ENCODE data around the gene HYAL3.
A peak's percentile ranks its signal among the peaks of the same experiment; 100 is the strongest.

HYAL3 gene, protein sequence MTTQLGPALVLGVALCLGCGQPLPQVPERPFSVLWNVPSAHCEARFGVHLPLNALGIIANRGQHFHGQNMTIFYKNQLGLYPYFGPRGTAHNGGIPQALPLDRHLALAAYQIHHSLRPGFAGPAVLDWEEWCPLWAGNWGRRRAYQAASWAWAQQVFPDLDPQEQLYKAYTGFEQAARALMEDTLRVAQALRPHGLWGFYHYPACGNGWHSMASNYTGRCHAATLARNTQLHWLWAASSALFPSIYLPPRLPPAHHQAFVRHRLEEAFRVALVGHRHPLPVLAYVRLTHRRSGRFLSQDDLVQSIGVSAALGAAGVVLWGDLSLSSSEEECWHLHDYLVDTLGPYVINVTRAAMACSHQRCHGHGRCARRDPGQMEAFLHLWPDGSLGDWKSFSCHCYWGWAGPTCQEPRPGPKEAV

GRCh38 chr3:50298836-50299637 lies at the start of gene HYAL3, which contains the start of gene NAA80:
TSS of gene HYAL3 (minus strand) at chr3:50299405. CDS start at chr3:50295602, 3,803 bp downstream.
TSS of gene NAA80 (minus strand) at chr3:50299405. CDS start at chr3:50297463, 1,942 bp downstream.
- peak; percentile 99 for DNase-seq

DNA sequence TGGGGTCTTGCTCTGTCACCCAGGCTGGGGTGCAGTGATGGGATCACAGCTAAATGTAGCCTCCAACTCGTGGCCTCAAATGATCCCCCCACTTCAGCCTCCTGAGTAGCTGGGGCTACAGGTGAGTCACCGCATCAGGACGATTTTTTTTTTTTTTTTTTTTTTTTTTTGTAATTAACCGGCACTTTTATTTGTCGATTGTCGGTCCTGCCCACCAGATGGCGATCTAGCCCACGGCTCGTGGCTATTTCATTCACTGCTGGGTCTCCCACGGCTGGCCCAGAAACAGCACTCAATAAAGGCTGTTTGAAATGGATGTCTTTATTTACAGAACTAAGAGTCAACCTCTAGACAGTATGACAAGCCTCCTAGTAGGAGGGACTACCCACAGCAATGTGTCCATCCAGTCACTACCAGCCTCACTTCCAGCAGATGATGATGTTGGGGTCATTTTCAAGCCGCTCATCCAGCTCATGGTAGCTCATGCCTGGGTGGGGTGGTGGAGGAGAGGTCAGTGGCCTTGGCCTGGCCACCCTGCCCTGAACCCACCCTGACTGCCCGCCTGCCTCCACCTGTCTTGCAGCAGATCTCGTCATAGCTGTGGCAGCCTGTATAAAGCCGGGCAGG lies 48.1 kb upstream of the HYAL3 start:
- DNase-seq = peak; percentile 81

GRCh38 chr3:50345586-50346234 lies 46.5 kb upstream of the HYAL3 start, which contains the start of gene ZMYND10:
TSS of gene ZMYND10 (minus strand) at chr3:50345732. CDS start at chr3:50345579, 153 bp downstream.
- peak; percentile 75 for DNase-seq

DNA sequence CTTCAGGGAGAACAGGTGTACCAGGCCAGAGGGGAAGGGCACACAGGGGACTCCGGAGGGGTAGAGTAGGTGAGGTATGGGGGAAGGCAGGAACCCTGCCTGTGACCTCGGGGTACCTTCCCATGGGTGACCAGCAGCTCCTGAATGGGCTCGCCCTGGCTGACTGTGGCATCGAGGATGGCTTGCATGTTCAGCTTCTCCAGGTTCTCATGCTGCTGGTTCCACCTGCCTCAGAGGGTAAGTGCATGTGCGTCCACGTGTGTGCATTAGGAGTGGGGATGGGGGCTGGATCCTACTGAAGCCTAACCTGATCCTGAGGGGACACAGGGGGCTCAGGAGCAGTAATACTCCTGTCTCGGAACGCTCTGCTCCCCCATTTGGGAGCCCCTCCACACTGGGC lies 45.8 kb upstream of the HYAL3 start:
- DNase-seq = no peak

- DNase-seq = no peak
These were observed 43.8 kb upstream of the HYAL3 start for GRCh38 chr3:50342813-50343633.

- DNase-seq = no peak
These were observed 42.9 kb upstream of the HYAL3 start for GRCh38 chr3:50341996-50342650.

DNA sequence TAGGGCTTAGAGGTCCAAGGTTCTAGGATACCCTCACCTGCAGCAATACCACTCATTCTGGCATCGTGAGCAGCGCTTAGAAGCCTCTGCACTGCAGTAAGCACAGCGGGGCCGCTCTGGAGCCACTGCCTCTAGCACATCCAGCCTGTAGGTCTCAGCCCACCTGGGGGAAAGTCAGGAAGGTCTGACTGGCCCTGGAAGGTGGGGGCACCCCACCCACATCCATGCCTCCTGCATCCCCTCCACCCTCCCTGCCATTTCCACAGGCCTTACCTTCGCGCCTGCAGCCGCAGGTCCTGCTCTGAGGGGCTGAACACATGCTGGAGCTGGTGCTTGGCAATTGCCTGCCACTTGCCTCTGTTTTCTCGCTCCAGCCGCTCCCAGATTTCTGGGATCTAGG lies 42.3 kb upstream of the HYAL3 start:
- DNase-seq = no peak

DNA sequence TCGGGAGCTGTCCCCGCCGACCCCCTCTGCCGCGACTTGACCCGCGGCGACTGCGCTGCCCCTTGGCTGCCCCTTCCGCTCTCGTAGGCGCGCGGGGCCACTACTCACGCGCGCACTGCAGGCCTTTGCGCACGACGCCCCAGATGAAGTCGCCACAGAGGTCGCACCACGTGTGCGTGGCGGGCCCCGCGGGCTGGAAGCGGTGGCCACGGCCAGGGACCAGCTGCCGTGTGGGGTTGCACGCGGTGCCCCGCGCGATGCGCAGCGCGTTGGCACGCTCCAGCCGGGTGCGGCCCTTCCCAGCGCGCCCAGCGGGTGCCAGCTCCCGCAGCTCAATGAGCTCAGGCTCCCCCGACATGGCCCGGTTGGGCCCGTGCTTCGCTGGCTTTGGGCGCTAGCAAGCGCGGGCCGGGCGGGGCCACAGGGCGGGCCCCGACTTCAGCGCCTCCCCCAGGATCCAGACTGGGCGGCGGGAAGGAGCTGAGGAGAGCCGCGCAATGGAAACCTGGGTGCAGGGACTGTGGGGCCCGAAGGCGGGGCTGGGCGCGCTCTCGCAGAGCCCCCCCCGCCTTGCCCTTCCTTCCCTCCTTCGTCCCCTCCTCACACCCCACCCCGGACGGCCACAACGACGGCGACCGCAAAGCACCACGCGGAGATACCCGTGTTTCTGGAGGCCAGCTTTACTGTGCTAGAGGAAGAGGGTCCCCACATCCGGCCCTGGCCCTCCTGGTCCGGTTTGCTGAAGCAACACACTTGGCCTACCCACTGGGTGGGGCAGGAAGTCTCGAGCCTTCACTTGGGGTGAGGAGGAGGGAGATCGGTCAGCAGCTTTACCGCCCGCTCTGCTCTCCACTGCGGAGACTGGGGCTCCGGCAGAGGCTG lies 41.5 kb upstream of the HYAL3 start, which contains the start of gene RASSF1:
Gene RASSF1, minus strand, starts transcription at position 389 of the 882 bp plus-strand sequence. Its CDS starts 31 bp downstream, at position 358.
- DNase-seq = peak; percentile 62

GRCh38 chr3:50340147-50340447 lies 40.9 kb upstream of the HYAL3 start:
- DNase-seq = no peak

- no peak for DNase-seq
These were observed 40.4 kb upstream of the HYAL3 start for GRCh38 chr3:50339485-50340146.

DNA sequence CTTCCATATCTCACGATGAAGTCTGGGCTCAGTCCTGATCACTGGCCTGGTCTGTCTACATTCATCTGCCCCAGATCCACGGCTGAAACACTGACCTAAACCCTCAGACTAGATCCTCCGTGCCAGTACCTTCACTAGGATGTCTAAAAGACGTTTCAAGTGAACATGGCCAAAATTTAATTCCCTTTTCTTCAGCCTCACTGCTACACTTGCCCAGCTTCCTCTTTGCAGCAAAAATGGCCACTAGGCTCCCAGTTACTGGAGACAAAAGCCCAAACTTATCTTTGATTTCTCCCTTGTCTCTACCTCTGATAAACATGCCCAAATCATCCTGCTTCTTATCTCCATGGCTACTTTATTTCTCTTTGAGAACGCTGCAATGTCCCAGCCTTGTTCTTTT lies 39.8 kb upstream of the HYAL3 start:
- DNase-seq = no peak

- peak; percentile 96 for DNase-seq
These were observed 38.1 kb upstream of the HYAL3 start for GRCh38 chr3:50337175-50337861.

GRCh38 chr3:50336452-50337174 lies 37.4 kb upstream of the HYAL3 start:
- no peak for DNase-seq

GRCh38 chr3:50334339-50335075 lies 35.3 kb upstream of the HYAL3 start:
- no peak for DNase-seq

DNA sequence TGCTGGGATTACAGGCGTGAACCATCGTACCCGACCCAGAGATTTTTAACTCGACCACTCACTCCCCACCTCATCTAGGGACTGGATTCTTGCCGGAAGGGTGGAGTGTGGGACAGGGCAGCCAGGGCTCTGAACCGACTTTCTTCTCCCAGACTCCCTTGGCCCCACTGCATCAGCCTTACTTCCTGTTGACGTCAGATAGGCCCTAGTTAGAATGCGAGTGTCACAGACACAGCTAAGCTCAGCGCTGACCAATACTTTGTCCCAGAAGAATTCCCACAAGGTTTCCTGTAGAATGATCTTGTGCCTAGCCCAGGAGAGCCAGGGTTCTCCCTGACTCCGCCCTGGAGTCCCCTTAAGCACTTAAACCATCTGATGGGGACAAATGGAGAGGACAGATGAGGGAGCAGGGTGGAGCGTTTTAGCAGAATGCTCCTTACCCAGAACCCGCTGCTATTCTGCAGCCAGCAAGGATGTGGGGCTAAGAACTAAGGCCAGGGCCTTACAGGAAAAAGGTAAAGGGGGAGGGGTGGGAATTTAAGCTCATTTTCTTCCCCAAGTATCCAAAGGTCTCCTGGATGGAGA lies 34.6 kb upstream of the HYAL3 start:
- DNase-seq = no peak

GRCh38 chr3:50331364-50331907 lies 32.2 kb upstream of the HYAL3 start:
- no peak for DNase-seq

GRCh38 chr3:50330330-50330729 lies 31.1 kb upstream of the HYAL3 start:
- DNase-seq = no peak

Data from CD4-positive, alpha-beta T cell treated with Interleukin-4 for 4 hours (primary cell).